K562 (cell line): Measurements from ENCODE around the gene SLC66A2. TPM values are rescaled to one million over a fixed set of nuclear protein-coding genes. Genes with fewer than 3 reads are reported as not detected.

Experiments used
- CREM ChIP-seq: IDR thresholded peaks from 2 replicates; pipeline ENCODE4 v1.6.1; 2014; ENCODE audit warnings: antibody characterized with exemption, low read depth
- CXXC5 ChIP-seq: fragments of 250-450 bp; sonication (Bioruptor Pico); IDR thresholded peaks from 2 replicates; pipeline ENCODE4 v1.8.0; 2022; ENCODE audit warnings: inconsistent platforms, mild to moderate bottlenecking, moderate library complexity
- EGR1 ChIP-seq: fragments of 450-650 bp; conservative IDR thresholded peaks from 2 replicates; pipeline ENCODE4 v1.6.1; 2017; ENCODE audit warnings: mild to moderate bottlenecking
- FOXA1 ChIP-seq: fragments of 450-650 bp; IDR thresholded peaks from 2 replicates; pipeline ENCODE4 v1.6.1; 2016; ENCODE audit warnings: mild to moderate bottlenecking, borderline replicate concordance
- HNRNPLL ChIP-seq: fragments of 200-400 bp; formaldehyde crosslinking; IDR thresholded peaks from 2 replicates; pipeline ENCODE4 v1.6.1; 2017; ENCODE audit warnings: low read length, low read depth, mild to moderate bottlenecking; ENCODE audit not compliant: poor library complexity, severe bottlenecking
- NRF1 ChIP-seq, 2 experiments: fragments of 450-650 bp; IDR thresholded peaks in 1 of 2; conservative IDR thresholded peaks in 1 of 2; 2 replicates each; pipeline ENCODE4 v1.6.1; 2014; ENCODE audit warnings: mild to moderate bottlenecking in 2 of 2
- PHB ChIP-seq: fragments of 250-450 bp; sonication (Bioruptor Pico); IDR thresholded peaks from 2 replicates; pipeline ENCODE4 v1.5.0; 2021
- RUNX1 ChIP-seq: sonication (generic); IDR thresholded peaks from 2 replicates; pipeline ENCODE4 v1.6.1; 2016; ENCODE audit warnings: antibody characterized with exemption, low read depth
- SIN3A ChIP-seq, 2 experiments: fragments of 150-350 bp in 1 of 2; IDR thresholded peaks; 2 replicates each; pipeline ENCODE4 v1.6.1; 2011 to 2016; ENCODE audit warnings: borderline replicate concordance in 2 of 2, low read depth in 2 of 2, low read length in 2 of 2, mild to moderate bottlenecking in 2 of 2, moderate library complexity in 2 of 2; ENCODE audit not compliant: control insufficient read depth in 1 of 2
- SMAD1 ChIP-seq: fragments of 150-350 bp; IDR thresholded peaks from 2 replicates; pipeline ENCODE4 v1.6.1; 2014; ENCODE audit warnings: low read length, low read depth; ENCODE audit not compliant: partially characterized antibody
- ZNF316 ChIP-seq: fragments of 450-650 bp; IDR thresholded peaks from 2 replicates; pipeline ENCODE4 v1.6.1; 2016
- ZNF324 ChIP-seq: fragments of 250-450 bp; sonication (Bioruptor Pico); IDR thresholded peaks from 2 replicates; pipeline ENCODE4 v1.4.0; 2020; ENCODE audit warnings: mild to moderate bottlenecking
- polyA plus RNA-seq, 8 experiments: library from polyadenylated mRNA; depleted of rRNA in 4 of 8; stranded (reverse) in 5 of 8; unstranded in 3 of 8; fragments of >200 nt; fragmentation: Nextera tagmentation in 2 of 8; fragmentation: Illumina TruSeq in 1 of 8; extraction: Ambion mirVana in 2 of 8; extraction: Trizol in 1 of 8; gene quantifications; 2 replicates each; pipeline versions ENCODE4 v1.2.1 to v1.2.3, GENCODE V29; 2011 to 2014; ENCODE audit warnings: inconsistent platforms in 1 of 8, missing spikeins in 1 of 8
- total RNA-seq, 7 experiments: library from RNA; depleted of rRNA in 6 of 7; stranded (reverse); fragments of >200 nt in 6 of 7; fragmentation: Illumina TruSeq in 2 of 7; extraction: Trizol in 2 of 7; gene quantifications; 2 replicates each; pipeline versions ENCODE4 v1.2.1 to v1.2.3, GENCODE V29; 2011 to 2021; ENCODE audit warnings: low replicate concordance in 1 of 7
- TF ChIP-seq, protein P1 (sequence below): fragments of 250-450 bp; sonication (Bioruptor Pico); IDR thresholded peaks from 2 replicates; pipeline ENCODE4 v1.8.0; 2022; ENCODE audit warnings: moderate library complexity, mild to moderate bottlenecking, inconsistent platforms
- TF ChIP-seq, protein P2 (sequence below): fragments of 250-450 bp; sonication (Bioruptor Pico); IDR thresholded peaks from 2 replicates; pipeline ENCODE4 v1.6.1; 2021; ENCODE audit warnings: mild to moderate bottlenecking
- TF ChIP-seq, protein P3 (sequence below), 3 experiments: fragments of 200-800 bp in 1 of 3; fragments of 250-450 bp in 1 of 3; fragments of 450-650 bp in 1 of 3; sonication (Bioruptor Pico) in 1 of 3; sonication (Bioruptor generic) in 1 of 3; formaldehyde crosslinking in 1 of 3; IDR thresholded peaks; 2 replicates each; pipeline versions ENCODE4 v1.6.1 to v1.8.0; 2016 to 2022; ENCODE audit warnings: mild to moderate bottlenecking in 2 of 3, missing genetic modification characterization in 2 of 3, missing compliant biosample characterization in 1 of 3, moderate library complexity in 1 of 3
- TF ChIP-seq, protein P4 (sequence below): sonication (generic); formaldehyde crosslinking; IDR thresholded peaks from 2 replicates; pipeline ENCODE4 v1.9.0; 2022; ENCODE audit warnings: mild to moderate bottlenecking, missing genetic modification reagents
- TF ChIP-seq, protein P5 (sequence below): fragments of 250-450 bp; sonication (Bioruptor Pico); IDR thresholded peaks from 2 replicates; pipeline ENCODE4 v1.5.0; 2021; ENCODE audit warnings: mild to moderate bottlenecking, borderline replicate concordance
- TF ChIP-seq, protein P6 (sequence below): sonication (generic); formaldehyde crosslinking; IDR thresholded peaks from 2 replicates; pipeline ENCODE4 v1.8.1; 2022; ENCODE audit warnings: missing genetic modification reagents

Gene SLC66A2
- total and polyA plus RNA-seq, 9 of the 15 experiments (the other 6 are each of a cell fraction or from before 2014, with no cell fraction given): 0.25 to 17.5 (median 5.6) TPM

DNA sequence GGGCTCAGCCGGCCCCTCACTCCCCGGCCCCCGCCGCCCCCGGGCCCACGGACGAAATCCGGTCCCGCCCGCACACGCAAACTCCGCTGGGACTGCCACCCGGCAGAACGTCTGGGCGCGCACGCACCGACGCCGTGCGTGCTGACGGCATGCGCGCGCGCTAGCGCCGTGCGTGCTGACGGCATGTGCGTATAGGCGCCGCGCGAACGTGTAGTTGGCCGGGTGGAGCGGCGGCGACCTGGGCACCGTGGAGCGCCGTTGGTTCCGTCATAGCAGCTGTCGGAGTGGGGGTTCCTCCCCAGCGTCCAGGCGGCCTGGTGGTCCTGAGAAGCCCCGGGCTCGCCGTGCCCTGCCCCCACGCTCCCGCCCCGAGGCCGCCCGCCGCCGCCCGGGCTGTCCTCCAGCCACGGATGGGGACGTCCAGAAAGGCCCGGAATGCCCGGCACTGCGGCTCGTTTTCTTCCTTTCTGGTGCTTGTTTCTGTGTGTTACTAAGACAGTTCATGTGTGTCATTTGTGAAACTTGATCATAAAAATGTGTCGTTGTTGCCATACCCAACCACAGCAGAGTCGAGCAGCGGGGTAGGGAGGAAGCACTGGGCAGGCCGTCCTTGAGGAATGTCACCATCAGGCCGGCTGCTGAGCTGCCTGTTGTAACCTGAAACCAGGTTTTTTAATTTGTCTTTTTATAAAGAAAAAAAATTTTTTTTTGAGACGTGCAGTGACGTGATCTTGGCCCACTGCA lies 37.2 kb upstream of the SLC66A2 start, which contains the start of gene TXNL4A (continued):
- TF ChIP-seq SMAD1 (peak; percentile 37), NRF1 (conservative IDR thresholded peaks at IDR 0.05 in 1 of 2, IDR thresholded peaks at IDR 0.05 in 1 of 2) (peak; percentile 79 to 83), CREM (peak; percentile 97), ZNF324 (CRISPR knock-in tag) (no peak), ZNF316 (no peak), CXXC5 (CRISPR knock-in tag) (peak; percentile 94), FOXA1 (no peak), HNRNPLL (peak; percentile 60), RUNX1 (no peak), PHB (CRISPR knock-in tag) (no peak), EGR1 (peak; percentile 91), SIN3A (IDR thresholded peaks at IDR 0.05; ENCODE audit: borderline replicate concordance in 2 of 2, control insufficient read depth in 1 of 2, low read depth in 2 of 2, low read length in 2 of 2) (peak; percentile 11 to 79; a peak in 1 of 4 replicates)
- TF ChIP-seq, protein P1, sequence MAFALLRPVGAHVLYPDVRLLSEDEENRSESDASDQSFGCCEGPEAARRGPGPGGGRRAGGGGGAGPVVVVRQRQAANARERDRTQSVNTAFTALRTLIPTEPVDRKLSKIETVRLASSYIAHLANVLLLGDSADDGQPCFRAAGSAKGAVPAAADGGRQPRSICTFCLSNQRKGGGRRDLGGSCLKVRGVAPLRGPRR: no peak
- TF ChIP-seq, protein P2, sequence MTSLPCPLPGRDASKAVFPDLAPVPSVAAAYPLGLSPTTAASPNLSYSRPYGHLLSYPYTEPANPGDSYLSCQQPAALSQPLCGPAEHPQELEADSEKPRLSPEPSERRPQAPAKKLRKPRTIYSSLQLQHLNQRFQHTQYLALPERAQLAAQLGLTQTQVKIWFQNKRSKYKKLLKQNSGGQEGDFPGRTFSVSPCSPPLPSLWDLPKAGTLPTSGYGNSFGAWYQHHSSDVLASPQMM (CRISPR knock-in tag): no peak
- TF ChIP-seq, protein P3, sequence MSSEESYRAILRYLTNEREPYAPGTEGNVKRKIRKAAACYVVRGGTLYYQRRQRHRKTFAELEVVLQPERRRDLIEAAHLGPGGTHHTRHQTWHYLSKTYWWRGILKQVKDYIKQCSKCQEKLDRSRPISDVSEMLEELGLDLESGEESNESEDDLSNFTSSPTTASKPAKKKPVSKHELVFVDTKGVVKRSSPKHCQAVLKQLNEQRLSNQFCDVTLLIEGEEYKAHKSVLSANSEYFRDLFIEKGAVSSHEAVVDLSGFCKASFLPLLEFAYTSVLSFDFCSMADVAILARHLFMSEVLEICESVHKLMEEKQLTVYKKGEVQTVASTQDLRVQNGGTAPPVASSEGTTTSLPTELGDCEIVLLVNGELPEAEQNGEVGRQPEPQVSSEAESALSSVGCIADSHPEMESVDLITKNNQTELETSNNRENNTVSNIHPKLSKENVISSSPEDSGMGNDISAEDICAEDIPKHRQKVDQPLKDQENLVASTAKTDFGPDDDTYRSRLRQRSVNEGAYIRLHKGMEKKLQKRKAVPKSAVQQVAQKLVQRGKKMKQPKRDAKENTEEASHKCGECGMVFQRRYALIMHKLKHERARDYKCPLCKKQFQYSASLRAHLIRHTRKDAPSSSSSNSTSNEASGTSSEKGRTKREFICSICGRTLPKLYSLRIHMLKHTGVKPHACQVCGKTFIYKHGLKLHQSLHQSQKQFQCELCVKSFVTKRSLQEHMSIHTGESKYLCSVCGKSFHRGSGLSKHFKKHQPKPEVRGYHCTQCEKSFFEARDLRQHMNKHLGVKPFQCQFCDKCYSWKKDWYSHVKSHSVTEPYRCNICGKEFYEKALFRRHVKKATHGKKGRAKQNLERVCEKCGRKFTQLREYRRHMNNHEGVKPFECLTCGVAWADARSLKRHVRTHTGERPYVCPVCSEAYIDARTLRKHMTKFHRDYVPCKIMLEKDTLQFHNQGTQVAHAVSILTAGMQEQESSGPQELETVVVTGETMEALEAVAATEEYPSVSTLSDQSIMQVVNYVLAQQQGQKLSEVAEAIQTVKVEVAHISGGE (CRISPR knock-in tag; IDR thresholded peaks at IDR 0.05): peak in 1 of 3 experiments; percentile 76; a peak in 1 of 6 replicates
- TF ChIP-seq, protein P4, sequence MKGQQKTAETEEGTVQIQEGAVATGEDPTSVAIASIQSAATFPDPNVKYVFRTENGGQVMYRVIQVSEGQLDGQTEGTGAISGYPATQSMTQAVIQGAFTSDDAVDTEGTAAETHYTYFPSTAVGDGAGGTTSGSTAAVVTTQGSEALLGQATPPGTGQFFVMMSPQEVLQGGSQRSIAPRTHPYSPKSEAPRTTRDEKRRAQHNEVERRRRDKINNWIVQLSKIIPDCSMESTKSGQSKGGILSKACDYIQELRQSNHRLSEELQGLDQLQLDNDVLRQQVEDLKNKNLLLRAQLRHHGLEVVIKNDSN (CRISPR knock-in tag): no peak
- TF ChIP-seq, protein P5, sequence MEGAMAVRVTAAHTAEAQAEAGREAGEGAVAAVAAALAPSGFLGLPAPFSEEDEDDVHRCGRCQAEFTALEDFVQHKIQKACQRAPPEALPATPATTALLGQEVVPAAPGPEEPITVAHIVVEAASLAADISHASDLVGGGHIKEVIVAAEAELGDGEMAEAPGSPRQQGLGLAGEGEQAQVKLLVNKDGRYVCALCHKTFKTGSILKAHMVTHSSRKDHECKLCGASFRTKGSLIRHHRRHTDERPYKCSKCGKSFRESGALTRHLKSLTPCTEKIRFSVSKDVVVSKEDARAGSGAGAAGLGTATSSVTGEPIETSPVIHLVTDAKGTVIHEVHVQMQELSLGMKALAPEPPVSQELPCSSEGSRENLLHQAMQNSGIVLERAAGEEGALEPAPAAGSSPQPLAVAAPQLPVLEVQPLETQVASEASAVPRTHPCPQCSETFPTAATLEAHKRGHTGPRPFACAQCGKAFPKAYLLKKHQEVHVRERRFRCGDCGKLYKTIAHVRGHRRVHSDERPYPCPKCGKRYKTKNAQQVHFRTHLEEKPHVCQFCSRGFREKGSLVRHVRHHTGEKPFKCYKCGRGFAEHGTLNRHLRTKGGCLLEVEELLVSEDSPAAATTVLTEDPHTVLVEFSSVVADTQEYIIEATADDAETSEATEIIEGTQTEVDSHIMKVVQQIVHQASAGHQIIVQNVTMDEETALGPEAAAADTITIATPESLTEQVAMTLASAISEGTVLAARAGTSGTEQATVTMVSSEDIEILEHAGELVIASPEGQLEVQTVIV (CRISPR knock-in tag): no peak
- TF ChIP-seq, protein P6, sequence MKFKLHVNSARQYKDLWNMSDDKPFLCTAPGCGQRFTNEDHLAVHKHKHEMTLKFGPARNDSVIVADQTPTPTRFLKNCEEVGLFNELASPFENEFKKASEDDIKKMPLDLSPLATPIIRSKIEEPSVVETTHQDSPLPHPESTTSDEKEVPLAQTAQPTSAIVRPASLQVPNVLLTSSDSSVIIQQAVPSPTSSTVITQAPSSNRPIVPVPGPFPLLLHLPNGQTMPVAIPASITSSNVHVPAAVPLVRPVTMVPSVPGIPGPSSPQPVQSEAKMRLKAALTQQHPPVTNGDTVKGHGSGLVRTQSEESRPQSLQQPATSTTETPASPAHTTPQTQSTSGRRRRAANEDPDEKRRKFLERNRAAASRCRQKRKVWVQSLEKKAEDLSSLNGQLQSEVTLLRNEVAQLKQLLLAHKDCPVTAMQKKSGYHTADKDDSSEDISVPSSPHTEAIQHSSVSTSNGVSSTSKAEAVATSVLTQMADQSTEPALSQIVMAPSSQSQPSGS (CRISPR knock-in tag): no peak
